ENCODE measurements around the gene GPRC5C. TPM values are rescaled to one million over a fixed set of nuclear protein-coding genes. Genes with fewer than 3 reads are reported as not detected.

GPRC5C gene
- total RNA-seq, 4 donors from 2014 or later = 3.8 to 19.8 (median 9.9) TPM

- no peak for TF ChIP-seq CTCF (IDR thresholded peaks at IDR 0.05; ENCODE audit: low read depth)
Observed at GRCh38 chr17:74478420-74479100, 46.7 kb downstream of the GPRC5C start.

DNA sequence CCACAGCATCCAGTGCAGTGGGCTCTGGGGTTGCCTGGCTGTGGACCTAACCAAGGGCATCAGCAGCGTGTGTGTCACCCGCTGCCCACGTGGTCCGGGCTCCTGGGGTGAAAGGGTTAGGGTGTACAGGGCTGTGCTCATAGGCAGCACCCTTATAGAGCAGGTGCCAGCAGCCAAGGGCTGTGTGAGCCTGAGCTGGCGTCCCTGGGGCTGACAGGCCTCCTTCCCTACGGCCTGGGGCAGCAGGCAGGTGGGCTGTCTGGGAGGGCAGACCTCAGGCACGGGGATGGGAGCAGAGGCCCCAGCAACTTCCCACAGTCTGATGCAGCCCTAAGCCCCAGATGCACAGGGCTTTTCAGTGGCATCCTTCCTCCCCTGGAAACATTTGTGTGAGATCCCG, 48.4 kb downstream of the GPRC5C start:
- TF ChIP-seq CTCF (IDR thresholded peaks at IDR 0.05; ENCODE audit: low read depth) = no peak

DNA sequence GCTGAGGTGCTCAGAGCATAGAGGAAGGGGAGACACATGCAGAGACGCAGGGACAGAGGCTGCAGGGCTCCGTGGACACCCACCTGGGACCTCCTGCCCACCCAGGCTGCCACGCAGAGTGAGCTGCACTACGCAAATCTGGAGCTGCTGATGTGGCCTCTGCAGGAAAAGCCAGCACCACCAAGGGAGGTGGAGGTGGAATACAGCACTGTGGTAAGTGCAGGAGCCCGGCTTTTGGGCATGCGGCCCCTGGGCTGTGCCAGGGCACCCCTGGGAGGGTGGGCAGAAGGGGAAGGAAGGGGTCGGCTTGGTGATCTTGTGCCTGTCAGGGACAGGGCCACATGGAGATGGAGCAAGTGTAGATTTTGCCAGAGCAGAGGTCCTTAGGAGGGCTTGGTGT, 49.7 kb downstream of the GPRC5C start:
- no peak for TF ChIP-seq CTCF (IDR thresholded peaks at IDR 0.05; ENCODE audit: low read depth)

DNA sequence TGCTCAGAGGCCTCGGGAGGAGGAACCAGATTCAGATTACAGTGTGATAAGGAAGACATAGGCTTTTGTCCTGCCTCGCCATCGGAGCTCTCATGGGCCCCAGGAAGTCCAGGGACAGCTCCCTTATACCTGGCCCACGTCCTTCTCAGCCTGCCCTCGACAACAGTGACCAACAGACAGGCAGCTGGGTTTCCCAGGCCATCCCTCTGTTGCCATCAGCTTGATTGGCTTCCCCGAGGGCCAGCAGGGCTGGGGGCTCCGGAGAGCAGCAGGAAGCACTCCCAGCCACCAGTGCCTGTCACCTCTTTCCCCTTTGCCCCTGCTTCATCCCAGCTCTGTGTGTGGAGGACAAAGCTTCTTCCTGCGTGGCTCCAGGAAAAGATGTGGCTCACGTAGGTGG, 52.2 kb downstream of the GPRC5C start:
- TF ChIP-seq CTCF (IDR thresholded peaks at IDR 0.05; ENCODE audit: low read depth) = no peak

DNA sequence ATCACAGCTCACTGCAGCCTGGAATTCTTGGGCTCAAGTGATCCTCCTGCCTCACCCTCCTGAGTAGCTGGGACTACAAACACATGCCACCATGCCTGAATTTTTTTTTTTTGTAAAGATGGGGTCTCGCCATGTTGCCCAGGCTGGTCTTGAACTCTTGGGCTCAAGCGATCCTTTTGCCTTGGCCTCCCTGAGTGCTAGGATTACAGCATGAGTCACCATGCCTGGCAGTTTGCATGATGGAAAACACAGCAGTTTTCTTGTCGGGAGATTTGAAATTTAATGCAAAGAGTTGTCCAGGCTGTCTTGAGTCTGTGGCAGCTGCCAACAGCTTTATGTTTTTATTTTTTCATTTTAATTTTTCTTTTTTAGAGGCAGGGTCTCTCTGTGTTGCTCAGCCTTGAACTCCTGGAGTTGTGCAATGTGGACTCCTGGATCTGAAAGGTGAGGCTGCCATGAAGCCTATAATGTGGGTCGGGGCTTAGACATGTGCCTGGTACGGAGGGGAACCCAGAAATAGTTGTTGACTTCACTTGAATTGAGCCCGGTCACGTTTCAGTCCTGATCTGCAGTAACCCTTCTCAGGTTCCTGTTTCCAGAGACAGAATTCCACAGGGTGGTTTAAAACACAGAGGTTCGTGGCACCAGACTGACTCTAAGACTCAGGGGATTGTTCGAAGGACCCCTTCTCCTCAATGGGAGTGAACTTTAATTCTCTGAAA, 53.3 kb downstream of the GPRC5C start:
- TF ChIP-seq CTCF (IDR thresholded peaks at IDR 0.05; ENCODE audit: low read depth) = no peak

DNA sequence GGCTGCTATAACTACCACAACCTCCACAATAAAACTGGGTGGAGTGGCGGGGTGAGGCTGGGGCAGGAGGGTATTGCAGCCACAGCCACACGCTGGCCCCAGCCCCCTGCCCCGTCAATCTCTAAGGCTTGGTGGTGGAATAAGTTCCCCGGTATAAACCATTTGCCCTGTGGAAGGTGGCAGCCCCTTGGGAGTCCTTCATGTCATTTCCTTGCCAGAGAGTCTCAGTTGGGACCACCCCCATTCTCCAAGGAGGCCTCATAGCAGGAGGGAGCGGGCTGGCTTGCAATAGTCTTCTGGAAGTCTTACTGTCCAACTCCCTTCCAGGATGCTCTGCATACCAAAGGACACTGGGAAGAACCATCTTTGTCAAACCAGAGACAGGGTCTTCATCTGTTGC, 54.0 kb downstream of the GPRC5C start:
- no peak for TF ChIP-seq CTCF (IDR thresholded peaks at IDR 0.05; ENCODE audit: low read depth)

DNA sequence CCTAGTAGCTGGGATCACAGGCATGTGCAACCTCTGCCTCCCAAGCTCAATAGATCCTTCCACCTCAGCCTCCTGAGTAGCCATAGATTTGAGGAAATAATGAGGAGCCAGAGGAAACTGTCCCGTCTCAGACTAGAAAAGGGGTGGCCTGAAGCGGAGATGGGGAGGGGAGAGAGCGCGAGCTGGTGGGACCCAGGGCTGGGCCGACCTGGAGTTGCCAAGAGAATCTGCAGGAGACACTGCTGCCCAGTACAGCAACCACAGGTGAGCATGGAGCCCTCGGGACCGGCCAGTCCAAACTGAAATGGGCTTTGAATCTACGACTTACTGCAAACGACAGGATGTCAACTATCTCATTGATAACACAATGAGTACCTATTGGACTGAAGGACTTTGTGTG, 58.8 kb downstream of the GPRC5C start:
- no peak for TF ChIP-seq CTCF (IDR thresholded peaks at IDR 0.05; ENCODE audit: low read depth)

All from subcutaneous adipose tissue (tissue), 4 donors.